Ovary (tissue), 3 donors: ENCODE measurements around the gene SLC11A2.

Experiments used
- CTCF ChIP-seq, 3 donors: fragments of 450-650 bp in 2 of 3; fragments of 200-600 bp in 1 of 3; IDR thresholded peaks; one replicate each; pipeline versions ENCODE4 v1.5.1 to v1.8.0; 2016 to 2022; ENCODE audit warnings: antibody characterized with exemption in 3 of 3, mild to moderate bottlenecking in 1 of 3
- POLR2A ChIP-seq: fragments of 450-650 bp; IDR thresholded peaks from one replicate; pipeline ENCODE4 v1.6.1; 2017; ENCODE audit warnings: antibody characterized with exemption, mild to moderate bottlenecking, moderate library complexity
- donor health status: DM: no; HTN: no; CAD: no.

GRCh38 chr12:50955697-50956096 lies 70.5 kb downstream of the SLC11A2 start:
- no peak for TF ChIP-seq CTCF (IDR thresholded peaks at IDR 0.05)
- TF ChIP-seq POLR2A: no peak
